B cell (primary cell): ENCODE data around the gene TBX1. TPM values are rescaled to one million over a fixed set of nuclear protein-coding genes. Genes with fewer than 3 reads are reported as not detected.

Experiments
- ATAC-seq: fragments of 200-7000 bp; cut with Tn5 transposase; one replicate; pipeline ENCODE4 v1.10.0; 2021; ENCODE audit warnings: low read depth, mild to moderate bottlenecking, moderate number of reproducible peaks, moderate library complexity
- CTCF ChIA-PET: fragments of 350-600 bp; sonication (Branson Sonifier 250); formaldehyde crosslinking; loops from one replicate; lab custom pipeline; 2021; ENCODE audit warnings: antibody characterized with exemption, inconsistent platforms; lab: Charles Lee
- POLR2A ChIA-PET: fragments of 350-600 bp; sonication (Branson Sonifier 250); formaldehyde crosslinking; loops from one replicate; lab custom pipeline; 2021; ENCODE audit warnings: antibody characterized with exemption; lab: Charles Lee
- DNase-seq: peaks from one replicate; pipeline ENCODE4 v3.0.0; 2013
- H2AFZ ChIP-seq: 2 replicates; pipeline ENCODE4 v1.6.1; 2012; ENCODE audit warnings: mild to moderate bottlenecking, low read depth, low read length; ENCODE audit not compliant: insufficient read depth, poor library complexity, severe bottlenecking
- H3K27ac ChIP-seq, 2 donors: 1 replicate in 1 of 2; 2 replicates in 1 of 2; pipeline ENCODE4 v1.5.1; 2012 to 2013; ENCODE audit warnings: low read length in 2 of 2, mild to moderate bottlenecking in 2 of 2, moderate library complexity in 1 of 2
- H3K27me3 ChIP-seq, 4 experiments: fragments of 200-600 bp in 1 of 4; sonication (generic) in 1 of 4; replicated peaks in 1 of 4; 1 replicate in 2 of 4; 2 replicates in 2 of 4; pipeline versions ENCODE4 v1.6.1 to v1.7.0; 2013 to 2016; ENCODE audit warnings: low read length in 3 of 4, mild to moderate bottlenecking in 2 of 4, mixed read lengths in 1 of 4, moderate library complexity in 1 of 4; ENCODE audit not compliant: insufficient read depth in 4 of 4, control insufficient read depth in 3 of 4; ENCODE audit errors: control extremely low read depth in 1 of 4
- H3K36me3 ChIP-seq, 2 experiments: replicated peaks in 1 of 2; 1 replicate in 1 of 2; 2 replicates in 1 of 2; pipeline versions ENCODE4 v1.6.1 to v1.7.1; 2013; ENCODE audit warnings: low read length in 1 of 2; ENCODE audit not compliant: insufficient read depth in 2 of 2, control insufficient read depth in 1 of 2; ENCODE audit errors: control extremely low read depth in 1 of 2, extremely low read depth in 1 of 2
- H3K4me1 ChIP-seq, 2 donors: fragments of 200-600 bp in 1 of 2; sonication (generic) in 1 of 2; 1 replicate in 1 of 2; 2 replicates in 1 of 2; pipeline versions ENCODE4 v1.5.1 to v1.6.1; 2013 to 2017; ENCODE audit warnings: low read length in 2 of 2; ENCODE audit not compliant: control insufficient read depth in 2 of 2, insufficient read depth in 2 of 2
- H3K4me2 ChIP-seq: replicated peaks from 2 replicates; pipeline ENCODE3; 2012; ENCODE audit warnings: mild to moderate bottlenecking, low read depth, low read length; ENCODE audit not compliant: poor library complexity, severe bottlenecking
- H3K4me3 ChIP-seq, 5 experiments: fragments of 200-600 bp in 1 of 5; sonication (generic) in 1 of 5; 1 replicate in 3 of 5; 2 replicates in 2 of 5; pipeline versions ENCODE4 v1.5.1 to v1.7.0; 2011 to 2016; ENCODE audit warnings: low read length in 4 of 5, mild to moderate bottlenecking in 4 of 5, low read depth in 2 of 5, control low read depth in 1 of 5, moderate library complexity in 1 of 5; ENCODE audit not compliant: insufficient read depth in 1 of 5; ENCODE audit errors: control extremely low read depth in 1 of 5, extremely low read depth in 1 of 5
- H3K79me2 ChIP-seq: fragments of 200-600 bp; sonication (generic); one replicate; pipeline ENCODE4 v1.6.0; 2016; ENCODE audit warnings: low read length; ENCODE audit not compliant: control insufficient read depth, insufficient read depth
- H3K9ac ChIP-seq: fragments of 200-600 bp; sonication (generic); 2 replicates; pipeline ENCODE4 v1.6.1; 2017; ENCODE audit warnings: mild to moderate bottlenecking, low read length, moderate library complexity
- H3K9me3 ChIP-seq, 3 donors: one replicate each; pipeline versions ENCODE4 v1.6.1 to v1.7.1; 2013; ENCODE audit warnings: low read length in 2 of 3; ENCODE audit not compliant: control insufficient read depth in 2 of 3, insufficient read depth in 1 of 3; ENCODE audit errors: control extremely low read depth in 1 of 3
- H4K20me1 ChIP-seq: 2 replicates; pipeline ENCODE4 v1.6.0; 2012; ENCODE audit warnings: mild to moderate bottlenecking, low read length; ENCODE audit not compliant: insufficient read depth, control insufficient read depth, poor library complexity, severe bottlenecking
- H3K27ac Mint-ChIP-seq: one replicate; pipeline ENCODE4 v1.8.0; 2021; ENCODE audit warnings: mixed read lengths
- H3K27me3 Mint-ChIP-seq: one replicate; pipeline ENCODE4 v1.8.0; 2021; ENCODE audit warnings: mixed read lengths
- H3K4me1 Mint-ChIP-seq: one replicate; pipeline ENCODE4 v1.8.0; 2021; ENCODE audit warnings: mixed read lengths
- H3K4me3 Mint-ChIP-seq: one replicate; pipeline ENCODE4 v1.8.0; 2021; ENCODE audit warnings: mixed read lengths
- H3K9me3 Mint-ChIP-seq: one replicate; pipeline ENCODE4 v1.8.0; 2022; ENCODE audit warnings: mixed read lengths; ENCODE audit not compliant: insufficient read depth
- CTCF ChIP-seq: fragments of 200-600 bp; IDR thresholded peaks from one replicate; pipeline ENCODE4 v1.8.0; 2022; ENCODE audit warnings: antibody characterized with exemption, mild to moderate bottlenecking
- EZH2 ChIP-seq: IDR thresholded peaks from 2 replicates; pipeline ENCODE4 v1.6.1; 2012; ENCODE audit warnings: borderline replicate concordance, low read depth, mild to moderate bottlenecking, moderate library complexity, low read length; ENCODE audit not compliant: insufficient read depth, poor library complexity, severe bottlenecking
- WGBS: methylation state at CpG from one replicate; pipeline ENCODE4 v1.1.5; 2013; ENCODE audit warnings: missing lambda C conversion rate; ENCODE audit not compliant: insufficient coverage; 5-methylcytosine and 5-hydroxymethylcytosine counted together
- intact Hi-C: fragments of 100-400 bp; cut with micrococcal nuclease; formaldehyde crosslinking; loops from one replicate; pipeline ENCODE4 v1.10.0; 2022
- polyA plus RNA-seq: library from polyadenylated mRNA; depleted of rRNA; stranded (reverse); fragments of >200 nt; gene quantifications from 2 replicates; pipeline ENCODE4 v1.2.3, GENCODE V29; 2012
- total RNA-seq, 2 donors: library from RNA; stranded (reverse); fragments of 120-200 nt in 1 of 2; gene quantifications; 1 replicate in 1 of 2; 2 replicates in 1 of 2; pipeline versions ENCODE4 v1.2.3 to v1.2.4, GENCODE V29; 2013 to 2022

TBX1 gene
- total and polyA plus RNA-seq, 2 donors (not counting 1 experiment from before 2014, with no cell fraction given): not detected

DNA sequence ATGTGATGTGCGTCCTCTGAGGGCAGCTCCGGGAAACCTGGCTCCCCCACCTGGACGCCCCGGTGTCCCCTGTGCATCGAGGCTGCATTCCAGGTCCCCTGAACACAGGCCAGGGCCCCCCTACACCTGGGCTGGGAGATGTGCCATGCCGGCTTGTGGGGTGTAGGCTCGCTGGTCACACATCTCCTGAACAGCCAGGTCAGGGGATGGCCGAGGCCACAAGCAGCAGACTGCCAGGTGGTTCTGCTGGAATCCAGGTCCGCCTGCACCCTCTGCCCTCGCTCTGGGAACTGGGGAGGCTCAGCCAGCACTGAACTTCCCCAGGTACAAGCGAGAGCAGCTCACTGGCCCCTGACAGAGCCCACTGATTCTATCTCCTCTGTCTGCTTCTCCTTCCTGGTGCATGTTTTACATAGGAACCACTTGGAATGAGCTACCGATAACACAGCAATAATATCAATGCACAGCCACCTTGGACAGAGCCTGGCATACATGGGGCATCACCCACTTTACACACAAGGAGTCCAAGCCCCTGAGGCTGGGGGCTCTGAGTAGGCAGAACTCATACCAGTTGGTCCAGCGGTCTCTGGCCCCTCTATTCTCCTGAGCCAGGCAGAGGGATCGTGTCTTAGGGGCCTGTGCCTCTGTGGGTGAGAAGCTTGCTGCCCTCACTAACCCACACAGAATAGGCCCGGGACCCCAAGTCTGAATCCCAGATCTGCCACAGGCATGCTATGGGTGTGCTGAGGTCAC lies 46.8 kb downstream of the TBX1 start:
- ATAC-seq (no peak), DNase-seq (no peak)
- H3K4me3 ChIP-seq: no peak overlapping the region
- H2AFZ ChIP-seq: no peak overlapping the region
- 96% methylated on average over 15 of the region's 15 CpGs for WGBS
- peaks cover 0 to 8% of the 10 kb centered on the region in 2 experiments for H3K36me3 ChIP-seq
- ChIA-PET POLR2A (no interaction called here), CTCF (no interaction called here)
- no peak overlapping the region for H3K4me3 Mint-ChIP-seq
- H3K4me2 ChIP-seq: no peak overlapping the region
- no peaks in the 10 kb centered on the region for H3K79me2 ChIP-seq
- H3K9ac ChIP-seq: no peak overlapping the region
- TF ChIP-seq EZH2 (no peak), CTCF (no peak)
- H3K27ac ChIP-seq: no peak overlapping the region
- H3K27me3 ChIP-seq: no peaks in the 10 kb centered on the region
- no peak overlapping the region for H3K27ac Mint-ChIP-seq
- H3K9me3 Mint-ChIP-seq: no peaks in the 10 kb centered on the region
- H3K27me3 Mint-ChIP-seq: no peaks in the 10 kb centered on the region
- no peaks in the 10 kb centered on the region for H3K4me1 ChIP-seq
- no peaks in the 10 kb centered on the region for H3K4me1 Mint-ChIP-seq
- intact Hi-C loops: no loop called here
- no peaks in the 10 kb centered on the region for H3K9me3 ChIP-seq
- no peaks in the 10 kb centered on the region for H4K20me1 ChIP-seq
